Measurements from ENCODE around the gene GNB5. TPM values are rescaled to one million over a fixed set of nuclear protein-coding genes. Genes with fewer than 3 reads are reported as not detected.

The GNB5 gene
- total RNA-seq, 1 experiment from 2014 or later: 58.7 TPM

GRCh38 chr15:52150871-52151270 is 40.3 kb downstream of the GNB5 start:
- no peaks in the 10 kb centered on the region for H3K27me3 ChIP-seq (ENCODE audit: control insufficient read depth, insufficient read depth, low read length)
- ChIA-PET POLR2A (no interaction called here), CTCF (no interaction called here)
- H3K27ac ChIP-seq (ENCODE audit: low read length): no peak overlapping the region
- ATAC-seq (no peak), DNase-seq (ENCODE audit: low read depth, low spot score) (no peak)
- H3K4me3 ChIP-seq (ENCODE audit: low read depth in 2 of 2, low read length in 2 of 2): no peak overlapping the region
- intact Hi-C loops (cut with micrococcal nuclease; ENCODE audit: unreplicated experiment) (no loop called here), in situ Hi-C loops (cut with HindIII; ENCODE audit: low pct_unique_long_range_greater_than_20kb, low sequenced_read_pairs) (no loop called here)
- TF ChIP-seq CTCF (IDR thresholded peaks at IDR 0.05): no peak
- TF ChIP-seq REST (IDR thresholded peaks at IDR 0.05; ENCODE audit: insufficient read depth in 1 of 2, low read depth in 2 of 2, low read length in 1 of 2): no peak
- no peak for TF ChIP-seq TCF7L2 (IDR thresholded peaks at IDR 0.05; ENCODE audit: low read depth, low read length)
- no peak for TF ChIP-seq SIN3A (IDR thresholded peaks at IDR 0.05; ENCODE audit: borderline replicate concordance, insufficient read depth, low read depth, low read length)
- TF ChIP-seq POLR2AphosphoS5 (IDR thresholded peaks at IDR 0.05; ENCODE audit: low read depth, low read length): no peak
- no peaks in the 10 kb centered on the region; the same call in 1 of the 2 replicates for H3K36me3 ChIP-seq (ENCODE audit: control insufficient read depth, insufficient read depth, low read length)
- BruUV-seq (replicated peaks): no TSS peak
- no peaks in the 10 kb centered on the region for H3K4me1 ChIP-seq (ENCODE audit: control insufficient read depth, insufficient read depth, low read length)
- no peaks in the 10 kb centered on the region for H3K9me3 ChIP-seq (ENCODE audit: control insufficient read depth, insufficient read depth, low read depth, low read length)

GRCh38 chr15:52150043-52150825 is 41.0 kb downstream of the GNB5 start:
- Histone ChIP-seq H3K27ac (ENCODE audit: low read length) (no peak overlapping the region), H3K4me3 (ENCODE audit: low read depth in 2 of 2, low read length in 2 of 2) (no peak overlapping the region), H3K27me3 (ENCODE audit: control insufficient read depth, insufficient read depth, low read length) (no peaks in the 10 kb centered on the region), H3K4me1 (ENCODE audit: control insufficient read depth, insufficient read depth, low read length) (no peaks in the 10 kb centered on the region), H3K36me3 (ENCODE audit: control insufficient read depth, insufficient read depth, low read length) (no peaks in the 10 kb centered on the region; the same call in 1 of the 2 replicates), H3K9me3 (ENCODE audit: control insufficient read depth, insufficient read depth, low read depth, low read length) (no peaks in the 10 kb centered on the region)
- in situ Hi-C loops (cut with HindIII; ENCODE audit: low pct_unique_long_range_greater_than_20kb, low sequenced_read_pairs) (no loop called here), intact Hi-C loops (cut with micrococcal nuclease; ENCODE audit: unreplicated experiment) (no loop called here)
- ChIA-PET CTCF (no interaction called here), POLR2A (no interaction called here)
- TF ChIP-seq SIN3A (IDR thresholded peaks at IDR 0.05; ENCODE audit: borderline replicate concordance, insufficient read depth, low read depth, low read length) (no peak), TCF7L2 (IDR thresholded peaks at IDR 0.05; ENCODE audit: low read depth, low read length) (no peak), POLR2AphosphoS5 (IDR thresholded peaks at IDR 0.05; ENCODE audit: low read depth, low read length) (no peak), CTCF (IDR thresholded peaks at IDR 0.05) (no peak), REST (IDR thresholded peaks at IDR 0.05; ENCODE audit: insufficient read depth in 1 of 2, low read depth in 2 of 2, low read length in 1 of 2) (no peak)
- ATAC-seq (no peak), DNase-seq (ENCODE audit: low read depth, low spot score) (no peak)
- BruUV-seq (replicated peaks): no TSS peak

Measured in Panc1 (cell line).